TTC549 (cell line): ENCODE data around the gene EFNA2.

Source experiments
- FAIRE-seq: peaks from 2 replicates; lab custom pipeline; 2012; peaks lifted over from hg19 to GRCh38; lab: Jason Lieb, UNC

The EFNA2 gene

DNA sequence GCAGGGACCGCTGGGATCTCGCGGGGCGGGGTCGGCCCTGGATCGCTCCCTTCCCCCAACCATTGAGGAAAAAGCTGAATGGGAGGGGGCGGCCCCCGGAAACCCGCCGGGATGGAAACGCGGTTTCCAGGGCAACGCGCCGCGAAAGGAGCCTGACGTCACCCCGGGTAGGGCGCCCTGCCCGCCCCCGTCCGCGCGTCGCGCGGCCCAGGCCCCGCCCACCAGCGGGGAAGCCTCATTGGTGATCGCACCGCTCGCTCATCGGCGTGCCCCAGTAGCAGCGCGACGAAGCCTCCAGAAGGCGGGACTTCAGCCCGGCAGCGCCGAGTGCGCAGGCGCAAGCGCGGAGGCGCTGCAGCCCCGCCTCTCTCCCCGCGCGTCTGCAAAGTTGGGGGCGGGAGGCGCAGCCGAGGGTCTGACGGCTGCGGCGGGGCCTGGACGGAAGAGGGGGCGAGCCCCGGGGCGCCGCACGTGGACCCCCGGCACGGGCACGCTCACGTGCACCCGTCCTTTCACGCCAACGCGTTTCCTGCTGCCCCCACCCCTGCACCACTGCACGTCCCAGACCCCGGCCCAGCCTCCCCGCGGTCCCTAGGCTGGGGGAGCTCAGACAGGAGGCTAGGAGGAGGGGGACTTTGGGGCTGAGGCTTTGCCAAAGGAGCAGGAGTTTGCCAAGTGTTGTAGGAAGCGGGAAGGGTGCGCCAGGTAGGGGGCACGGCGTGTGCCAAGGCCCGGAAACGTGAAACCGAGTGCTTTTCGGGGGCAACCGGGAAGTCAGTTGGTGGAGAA lies 24.7 kb upstream of the EFNA2 start:
- no peak for FAIRE-seq

DNA sequence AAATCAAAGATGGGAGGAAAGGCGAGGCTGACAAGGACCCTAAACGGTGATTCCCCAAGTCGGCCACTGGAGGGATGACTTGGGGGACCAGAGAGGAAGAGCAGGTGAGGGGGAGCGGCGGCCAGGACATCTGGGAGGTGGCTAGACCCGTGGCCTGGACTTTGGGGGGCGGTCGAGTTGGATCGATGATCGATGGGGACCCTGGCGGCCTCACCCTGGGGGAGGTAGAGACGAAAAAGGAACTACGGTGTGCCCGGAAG lies 24.2 kb upstream of the EFNA2 start:
- FAIRE-seq: no peak

DNA sequence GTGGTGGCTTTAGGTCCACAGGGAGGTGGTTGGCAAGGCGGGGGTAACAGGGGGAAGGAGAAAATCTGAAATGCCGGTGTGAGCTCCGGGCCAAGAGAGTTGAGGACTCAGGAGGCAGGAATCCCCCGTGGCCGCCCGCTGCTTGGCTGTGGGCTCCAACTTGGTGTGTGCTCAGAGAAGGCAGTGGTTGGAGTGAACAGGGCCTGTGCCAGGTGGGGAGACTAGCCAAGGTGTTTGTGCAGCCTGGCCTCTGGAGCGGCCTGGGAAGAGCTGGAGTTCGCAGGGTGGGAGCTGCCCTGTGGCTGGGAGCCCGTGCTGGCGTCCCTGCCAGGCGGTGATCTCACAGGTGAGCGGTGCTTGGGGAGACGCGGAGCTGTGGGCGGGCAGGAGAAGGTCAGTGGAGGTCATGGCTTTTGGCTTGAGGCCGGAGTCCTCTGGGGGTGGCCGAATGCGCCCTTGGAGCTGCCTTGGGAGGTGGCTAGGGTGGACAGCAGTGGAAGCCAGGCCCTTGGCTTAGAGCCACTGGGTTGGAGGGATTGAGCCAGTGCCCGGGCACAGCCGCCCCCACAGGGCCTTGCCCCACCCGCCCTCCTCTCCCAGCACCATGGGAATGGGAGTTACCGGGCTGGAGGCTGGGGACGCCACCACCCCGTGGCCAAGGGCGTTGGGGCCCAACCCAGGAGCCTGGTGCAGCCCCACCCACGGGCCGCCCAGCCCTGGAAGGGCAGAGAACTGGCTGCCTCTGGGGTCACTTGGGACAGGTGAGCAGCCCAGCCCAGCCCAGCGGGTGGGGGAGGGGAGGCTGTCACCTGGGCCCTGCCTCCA lies 23.7 kb upstream of the EFNA2 start:
- no peak for FAIRE-seq

DNA sequence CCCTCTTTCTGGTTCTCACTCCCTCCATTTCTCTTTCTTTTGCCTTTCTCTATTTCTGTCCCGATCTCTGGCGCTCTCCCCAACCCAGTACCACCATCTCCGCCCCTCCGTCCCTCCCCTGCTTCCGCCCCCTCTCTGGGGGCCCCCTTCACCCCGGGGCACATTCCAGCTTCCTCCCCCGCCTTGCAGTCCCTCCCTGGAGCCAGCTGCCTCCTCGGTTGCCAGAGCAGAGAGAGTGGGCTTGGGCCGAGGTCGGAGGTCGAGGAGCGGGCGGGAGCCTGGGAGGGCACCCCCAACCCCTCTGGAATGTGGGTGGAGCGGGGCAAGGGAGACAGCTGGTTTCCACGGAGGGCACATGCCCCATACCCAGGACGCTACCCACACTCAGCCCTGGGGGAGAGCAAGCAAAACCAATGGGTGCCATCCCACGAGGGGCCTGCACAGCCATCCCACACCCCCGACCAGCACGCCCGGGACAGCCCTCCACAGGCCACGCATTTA lies 23.0 kb upstream of the EFNA2 start:
- FAIRE-seq: no peak

DNA sequence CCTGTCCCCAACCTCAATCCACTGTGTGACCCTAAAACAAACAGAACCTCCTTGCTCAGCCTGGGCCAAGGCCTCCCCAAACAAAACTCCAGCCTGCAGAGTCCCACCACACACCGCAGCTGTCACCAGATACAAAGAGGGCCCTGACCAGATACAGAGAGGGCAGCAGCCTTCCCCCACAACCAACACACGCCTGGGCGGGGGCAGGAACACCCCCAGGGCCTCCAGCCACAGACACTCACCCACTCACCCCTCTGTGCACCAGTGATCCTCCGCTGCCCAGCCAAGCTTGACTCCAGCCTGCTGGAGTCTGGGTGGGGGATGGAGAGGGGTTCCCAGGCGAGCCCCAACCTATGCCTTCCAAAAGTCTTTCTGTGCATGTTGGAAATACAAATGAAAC lies 22.5 kb upstream of the EFNA2 start:
- no peak for FAIRE-seq

DNA sequence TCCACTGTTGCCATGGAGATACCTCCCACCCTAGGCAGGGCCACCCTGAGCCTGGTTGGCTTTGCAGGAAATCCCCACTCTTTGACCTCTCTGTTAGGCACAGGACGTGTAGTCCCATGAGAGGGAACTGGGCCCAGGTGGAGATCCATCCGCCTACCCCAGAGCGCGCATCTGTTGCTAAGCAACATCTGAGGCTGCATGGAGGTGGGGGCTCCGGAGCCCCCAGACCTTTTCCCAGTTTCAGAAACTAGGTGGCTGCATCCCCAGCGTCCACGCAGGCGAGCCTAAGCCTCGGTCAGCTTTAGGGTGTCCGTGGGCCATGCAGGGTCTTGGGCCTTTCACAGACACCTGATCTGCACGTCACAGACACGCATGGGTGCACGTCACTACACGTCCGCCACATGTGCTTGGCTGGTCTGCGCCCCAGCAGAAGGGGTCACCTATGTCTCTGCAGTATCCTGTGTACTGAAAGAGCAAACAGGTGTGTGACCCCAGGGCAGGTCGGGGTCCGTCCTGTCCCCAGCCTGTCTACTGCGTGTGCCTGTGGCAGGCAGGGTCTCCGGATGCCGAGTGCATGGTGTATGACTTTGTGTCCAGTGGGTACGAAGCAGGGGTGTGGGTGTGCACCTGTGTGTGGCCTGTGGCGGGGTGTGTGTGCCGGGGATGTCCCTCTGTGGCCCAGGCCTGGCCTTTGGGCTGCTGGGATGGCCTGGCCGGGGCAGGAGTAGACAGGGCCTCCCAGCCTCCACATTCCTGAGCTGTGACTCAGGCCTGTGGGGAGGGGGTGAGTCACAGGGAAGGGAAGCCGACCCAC lies 20.7 kb upstream of the EFNA2 start:
- FAIRE-seq: no peak

DNA sequence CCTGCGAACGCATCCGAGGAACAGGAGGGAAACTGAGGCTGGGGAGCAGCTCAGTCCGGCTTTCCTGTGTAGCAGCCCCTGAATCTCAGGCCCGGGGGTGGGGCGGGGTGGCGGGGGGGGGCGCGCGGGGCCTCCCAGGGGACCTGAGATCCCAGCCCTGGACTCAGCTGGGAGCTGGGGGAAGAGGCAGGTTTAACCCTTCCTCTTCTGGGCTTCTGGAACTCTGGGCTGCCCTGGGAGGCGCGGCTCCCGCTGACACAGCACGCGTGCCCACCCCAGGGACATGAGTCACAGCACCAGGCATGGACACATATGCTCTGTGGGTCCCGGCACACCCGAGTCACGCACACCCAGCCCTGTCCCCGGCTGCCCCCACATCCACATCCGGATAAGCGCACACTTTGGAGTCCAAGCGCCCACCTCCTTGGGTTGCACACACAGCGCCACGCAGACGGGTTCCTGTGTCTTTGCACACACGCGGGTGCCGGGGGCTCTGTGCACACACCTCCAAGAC lies 20.0 kb upstream of the EFNA2 start:
- FAIRE-seq: no peak

DNA sequence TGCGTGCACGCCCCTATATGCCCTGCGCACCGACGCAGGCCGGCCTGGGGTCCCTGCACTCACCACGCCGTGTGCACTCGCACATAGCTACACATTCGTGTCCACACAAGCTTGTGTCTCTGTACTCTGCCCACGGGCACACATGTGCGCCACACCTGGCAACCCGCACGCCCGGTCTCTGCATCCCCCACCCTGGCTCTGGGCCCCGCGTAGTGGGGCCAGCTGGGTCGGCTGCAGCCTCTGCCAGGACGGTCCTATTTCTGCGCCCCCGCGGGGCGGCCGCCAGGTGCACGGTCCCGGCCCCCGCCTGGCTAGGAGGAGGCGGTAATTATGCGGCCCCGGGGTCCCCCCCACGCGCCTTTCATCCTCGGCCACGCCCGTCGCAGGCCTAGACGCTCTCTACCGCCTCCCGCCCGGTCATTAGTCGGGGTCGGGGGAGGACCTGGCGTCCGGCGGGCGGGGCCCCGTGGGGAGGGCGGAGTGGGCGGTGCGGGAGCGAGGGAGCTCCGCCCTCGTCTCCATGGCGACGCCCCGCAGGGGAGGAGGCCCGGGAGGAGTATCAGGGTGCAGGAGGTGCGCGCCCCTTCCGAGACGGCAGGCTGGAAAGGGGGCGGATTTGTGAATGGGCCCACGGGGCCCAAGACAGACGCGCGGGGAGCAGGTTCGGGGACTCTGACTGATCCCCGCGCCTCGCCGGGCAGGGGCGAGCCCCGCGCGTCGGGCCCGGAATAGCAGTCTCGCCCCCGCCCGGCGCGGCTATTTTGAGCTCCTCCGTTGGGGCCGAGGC lies 19.4 kb upstream of the EFNA2 start:
- no peak for FAIRE-seq

DNA sequence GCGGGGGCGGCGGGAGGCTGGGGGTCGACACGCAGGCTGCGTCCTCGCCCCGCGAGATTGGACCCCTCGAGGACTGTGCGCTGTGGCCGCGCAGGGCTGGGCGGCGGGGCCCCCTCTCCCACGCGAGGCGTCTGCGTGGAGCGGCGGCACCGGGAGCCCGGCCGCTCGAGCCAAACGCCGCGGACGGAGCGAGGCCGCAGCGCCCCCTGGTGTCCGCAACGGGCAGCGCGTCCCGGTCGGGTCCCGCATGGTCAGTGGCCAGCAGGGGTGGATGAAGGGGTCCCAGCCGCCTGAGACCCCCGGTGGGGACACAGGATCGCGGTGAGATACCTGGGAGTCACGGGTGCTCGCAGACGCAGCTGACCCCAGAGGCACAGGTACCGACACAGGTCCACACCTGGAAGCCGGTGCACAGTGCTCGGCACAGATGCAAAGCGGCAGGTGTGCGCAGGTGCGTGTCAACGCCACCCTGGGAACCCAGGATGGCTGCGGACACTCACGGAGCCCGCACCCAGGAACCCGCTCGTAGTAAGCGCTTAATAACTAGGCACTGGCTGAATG lies 18.7 kb upstream of the EFNA2 start:
- no peak for FAIRE-seq

DNA sequence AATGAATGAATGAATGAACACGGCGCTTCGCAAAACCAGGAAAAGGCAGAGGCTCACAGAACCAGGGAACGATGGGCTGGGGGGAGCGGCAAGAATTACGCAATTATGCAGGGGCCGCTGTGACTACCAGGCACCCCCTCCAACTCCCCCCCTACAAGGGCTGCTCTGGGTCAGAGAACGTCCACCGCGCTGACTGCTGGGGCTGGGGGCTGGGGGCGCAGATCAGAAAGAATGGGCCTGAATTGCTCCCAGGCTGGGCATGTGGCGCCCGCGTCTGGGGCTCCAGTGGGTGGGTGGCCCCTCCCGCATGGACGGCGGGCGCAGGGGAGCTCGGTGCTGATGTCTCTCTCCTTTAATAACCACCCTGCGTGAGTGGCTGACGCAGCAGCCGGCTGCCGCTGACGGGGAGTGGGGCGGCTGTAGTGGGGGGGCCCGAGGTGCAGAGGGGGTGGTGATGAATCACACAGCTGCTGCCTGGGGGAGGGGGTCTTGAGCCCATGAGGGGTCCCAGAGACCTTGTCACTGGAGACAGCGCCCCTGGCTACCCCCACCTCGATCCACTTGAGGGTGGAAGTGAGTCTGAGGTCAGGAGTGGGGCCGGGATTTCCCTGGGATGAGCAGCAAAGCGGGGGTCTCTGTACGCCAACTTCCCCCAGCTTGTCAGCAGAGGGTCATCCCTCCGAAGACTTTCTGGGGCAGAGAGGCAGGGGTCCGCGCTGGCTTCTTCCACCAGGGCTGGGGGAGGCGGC lies 18.0 kb upstream of the EFNA2 start:
- FAIRE-seq: no peak

DNA sequence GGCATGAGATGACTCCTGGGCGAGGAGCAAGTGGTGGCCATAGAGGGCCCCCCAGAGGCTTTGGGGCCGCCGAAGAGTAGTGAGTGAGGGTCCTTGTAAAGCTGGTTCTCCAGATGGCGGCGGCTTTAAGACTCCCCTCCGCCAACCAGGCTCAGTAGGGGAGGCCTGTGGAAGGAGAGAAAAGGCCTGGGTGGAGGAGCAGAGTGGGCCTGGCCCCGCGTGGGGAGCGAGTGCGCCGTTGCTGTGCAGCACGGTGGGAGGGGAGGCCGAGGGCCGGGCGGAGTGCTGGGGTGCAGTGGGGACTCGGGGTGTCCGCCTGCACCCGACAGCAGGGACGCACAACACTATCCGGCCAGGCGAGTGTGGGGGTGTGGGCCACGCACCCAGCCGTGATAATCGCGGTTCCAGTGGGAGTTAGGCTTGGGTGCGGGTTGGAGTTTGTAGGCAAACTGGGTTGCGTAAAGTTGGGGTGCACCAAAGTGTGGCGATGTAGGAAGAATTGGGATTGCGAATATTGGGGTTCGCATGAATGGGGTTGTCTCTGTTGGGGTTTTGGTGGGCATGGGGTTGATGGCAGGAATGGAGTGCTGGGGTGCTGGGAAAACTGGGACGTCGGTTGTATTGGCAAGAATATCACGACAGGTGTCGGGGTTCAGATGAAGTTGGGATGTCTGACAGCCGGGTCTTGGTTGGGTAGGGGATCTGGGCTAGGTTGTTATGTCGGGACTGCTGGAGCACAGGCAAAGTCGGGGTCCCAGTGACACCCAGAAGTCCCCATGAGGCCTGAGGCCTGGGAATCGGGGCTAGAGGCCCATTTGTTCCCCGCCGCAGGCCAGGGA lies 17.2 kb upstream of the EFNA2 start:
- FAIRE-seq: no peak

DNA sequence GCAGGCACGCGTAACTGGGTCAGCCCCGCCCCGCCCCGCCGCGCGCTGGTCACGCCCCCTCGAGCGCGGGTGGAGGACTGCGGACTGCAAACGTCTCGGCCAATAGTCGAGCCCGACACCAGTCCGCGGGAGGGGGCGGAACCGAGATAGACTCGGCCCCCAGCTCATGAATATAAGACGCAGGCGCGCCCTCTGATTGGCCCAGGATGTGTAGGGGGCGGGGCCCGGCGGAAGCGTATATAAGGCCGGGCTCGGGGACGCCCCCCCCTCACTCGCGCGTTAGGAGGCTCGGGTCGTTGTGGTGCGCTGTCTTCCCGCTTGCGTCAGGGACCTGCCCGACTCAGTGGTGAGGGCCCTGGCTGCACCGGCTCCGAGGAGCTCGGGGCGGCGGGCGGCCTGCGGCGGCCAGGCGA lies 16.6 kb upstream of the EFNA2 start, which contains the start of gene CIRBP:
Gene CIRBP, plus strand, starts transcription at position 268 of the 413 bp plus-strand sequence. CDS start 1,602 bp downstream, outside the sequence.
- peak; percentile 80 for FAIRE-seq

DNA sequence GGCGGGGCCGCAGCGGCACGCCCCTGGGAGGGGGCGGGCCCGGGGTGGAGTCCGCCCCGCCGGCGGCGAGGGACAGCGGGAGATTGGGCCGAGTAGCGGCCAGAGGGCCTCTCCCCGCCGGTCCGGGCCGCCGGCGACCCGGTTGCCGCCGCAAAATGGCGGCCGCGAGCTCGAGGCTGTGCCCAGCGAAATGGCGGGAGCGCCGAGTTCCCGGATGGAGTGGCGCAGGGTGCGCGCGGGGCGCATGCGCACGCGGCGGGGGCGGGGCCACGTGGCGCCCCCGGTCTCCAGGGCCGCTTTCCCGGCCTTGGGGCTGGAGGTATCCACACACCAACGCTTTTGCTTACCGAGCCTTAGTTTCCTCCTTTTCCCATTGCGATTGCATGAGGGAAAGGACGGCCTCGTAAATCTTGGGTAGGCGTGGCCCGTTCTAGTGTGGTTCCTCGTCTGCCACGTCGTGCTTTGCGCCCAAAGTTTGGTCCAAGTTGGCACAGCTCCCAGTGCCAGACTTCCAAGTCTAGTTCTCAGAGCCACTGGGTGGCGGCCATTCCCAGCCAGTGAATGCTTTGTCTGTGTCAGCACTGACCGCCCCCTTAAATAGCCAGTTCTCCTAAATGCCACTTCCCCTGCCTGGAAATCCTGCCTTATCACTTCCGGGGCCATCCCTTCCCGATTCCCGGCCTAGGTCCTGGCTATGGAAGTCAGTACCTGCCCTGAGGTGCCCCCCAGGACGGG lies 16.0 kb upstream of the EFNA2 start:
- no peak for FAIRE-seq

DNA sequence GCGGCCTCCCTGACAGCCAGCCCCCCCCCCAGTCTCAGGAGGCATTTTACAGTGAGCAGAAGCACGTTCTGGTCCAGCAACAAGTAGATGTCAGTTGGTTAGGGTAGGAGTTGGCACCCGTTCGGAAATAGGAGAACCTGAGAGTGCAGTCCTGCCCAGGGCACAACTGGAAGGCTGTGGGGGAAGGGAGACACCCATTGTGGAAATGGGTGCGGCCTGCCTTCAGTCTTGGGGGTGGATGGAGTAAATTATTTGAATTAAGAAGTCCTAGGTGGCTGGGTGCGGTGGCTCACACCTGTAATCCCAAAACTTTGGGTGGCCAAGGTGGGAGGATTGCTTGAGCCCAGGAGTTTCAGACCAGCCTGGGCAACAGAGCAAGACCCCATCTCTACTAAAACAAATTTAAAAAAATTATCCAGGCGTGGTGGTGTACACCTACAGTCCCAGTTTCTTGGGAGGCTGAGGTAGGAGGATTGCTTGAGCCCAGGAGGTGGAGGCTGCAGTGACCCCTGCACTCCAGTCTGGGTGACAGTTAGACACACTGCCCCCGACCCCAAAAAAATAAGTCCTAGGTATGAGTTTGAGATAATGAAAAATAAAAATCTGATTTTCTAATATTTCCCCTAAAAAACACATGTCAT lies 15.3 kb upstream of the EFNA2 start:
- no peak for FAIRE-seq

DNA sequence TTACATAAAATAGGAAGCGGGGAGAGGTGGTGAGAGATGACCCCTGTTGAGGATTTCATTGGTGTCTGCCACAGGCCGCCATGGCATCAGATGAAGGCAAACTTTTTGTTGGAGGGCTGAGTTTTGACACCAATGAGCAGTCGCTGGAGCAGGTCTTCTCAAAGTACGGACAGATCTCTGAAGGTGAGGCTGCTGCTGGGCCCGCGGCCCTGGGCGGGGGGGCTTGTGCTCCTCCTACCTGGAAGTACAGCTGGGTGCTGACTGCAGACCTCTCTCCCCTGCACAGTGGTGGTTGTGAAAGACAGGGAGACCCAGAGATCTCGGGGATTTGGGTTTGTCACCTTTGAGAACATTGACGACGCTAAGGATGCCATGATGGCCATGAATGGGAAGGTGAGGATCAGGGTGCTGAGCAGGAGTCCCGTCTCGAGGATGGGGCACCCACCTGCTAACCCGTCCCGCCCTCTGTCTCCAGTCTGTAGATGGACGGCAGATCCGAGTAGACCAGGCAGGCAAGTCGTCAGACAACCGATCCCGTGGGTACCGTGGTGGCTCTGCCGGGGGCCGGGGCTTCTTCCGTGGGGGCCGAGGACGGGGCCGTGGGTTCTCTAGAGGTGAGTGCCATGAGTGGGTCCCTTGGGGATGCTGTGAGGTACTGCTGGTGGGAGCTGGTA lies 14.7 kb upstream of the EFNA2 start:
- FAIRE-seq: no peak

DNA sequence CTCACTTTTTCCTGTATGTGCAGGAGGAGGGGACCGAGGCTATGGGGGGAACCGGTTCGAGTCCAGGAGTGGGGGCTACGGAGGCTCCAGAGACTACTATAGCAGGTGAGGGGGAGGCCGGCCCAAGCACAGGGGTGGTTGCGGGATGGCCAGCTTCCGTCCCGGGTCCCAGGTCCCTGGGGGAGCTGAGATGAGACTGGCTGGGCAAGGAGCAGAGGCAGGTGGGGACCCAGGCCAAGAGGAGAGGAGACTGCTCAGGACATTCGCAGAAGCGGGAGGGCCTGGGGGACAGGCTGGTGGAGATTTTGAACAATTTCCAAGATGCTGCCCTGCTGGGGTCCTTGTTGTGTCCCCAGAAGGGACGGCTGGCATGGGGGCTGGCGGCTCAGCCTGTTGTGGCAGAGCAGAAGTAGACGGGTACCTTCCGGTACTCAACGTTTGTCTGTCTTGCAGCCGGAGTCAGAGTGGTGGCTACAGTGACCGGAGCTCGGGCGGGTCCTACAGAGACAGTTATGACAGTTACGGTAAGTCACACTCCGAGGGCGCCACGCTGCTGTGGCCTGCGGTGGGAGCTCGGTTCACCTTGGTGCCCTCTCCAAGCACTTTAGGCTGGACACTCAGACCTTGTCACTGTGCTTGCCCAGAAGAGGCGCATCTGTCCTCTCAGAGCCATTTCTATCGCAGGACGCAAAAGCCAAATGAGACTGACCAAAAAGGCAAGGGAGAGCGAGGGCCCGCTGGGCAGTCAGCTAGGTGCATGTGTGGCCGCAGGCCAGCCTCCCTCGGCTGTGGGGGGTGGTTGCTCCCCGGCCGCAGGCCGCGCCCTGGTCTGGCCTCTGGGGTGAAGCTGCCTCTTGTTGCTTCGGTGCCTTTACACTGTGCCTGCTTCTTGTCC lies 13.9 kb upstream of the EFNA2 start:
- no peak for FAIRE-seq
